ENCODE measurements around the gene SDK1. TPM values are rescaled to one million over a fixed set of nuclear protein-coding genes. Genes with fewer than 3 reads are reported as not detected.

The SDK1 gene
- total RNA-seq, 2 donors from 2014 or later: 4.8 to 13.2 TPM

- no peak overlapping the region for H3K4me3 ChIP-seq
- H3K36me3 ChIP-seq: no peaks in the 10 kb centered on the region
- no peak overlapping the region for H3K27ac ChIP-seq
- intact Hi-C loops (cut with DNase I): no loop called here
- no peak for DNase-seq (ENCODE audit: low spot score)
- no peaks in the 10 kb centered on the region for H3K9me3 ChIP-seq
- H3K4me1 ChIP-seq (replicated peaks): no peaks in the 10 kb centered on the region
- TF ChIP-seq POLR2A (IDR thresholded peaks at IDR 0.05) (no peak), POLR2AphosphoS5 (IDR thresholded peaks at IDR 0.05) (no peak), CTCF (IDR thresholded peaks at IDR 0.05) (no peak)
- H3K27me3 ChIP-seq (replicated peaks; ENCODE audit: insufficient read depth): no peaks in the 10 kb centered on the region
- 92% methylated on average over 21 of the region's 21 CpGs for WGBS
These were observed 920.0 kb downstream of the SDK1 start for GRCh38 chr7:4221043-4221442.

DNA sequence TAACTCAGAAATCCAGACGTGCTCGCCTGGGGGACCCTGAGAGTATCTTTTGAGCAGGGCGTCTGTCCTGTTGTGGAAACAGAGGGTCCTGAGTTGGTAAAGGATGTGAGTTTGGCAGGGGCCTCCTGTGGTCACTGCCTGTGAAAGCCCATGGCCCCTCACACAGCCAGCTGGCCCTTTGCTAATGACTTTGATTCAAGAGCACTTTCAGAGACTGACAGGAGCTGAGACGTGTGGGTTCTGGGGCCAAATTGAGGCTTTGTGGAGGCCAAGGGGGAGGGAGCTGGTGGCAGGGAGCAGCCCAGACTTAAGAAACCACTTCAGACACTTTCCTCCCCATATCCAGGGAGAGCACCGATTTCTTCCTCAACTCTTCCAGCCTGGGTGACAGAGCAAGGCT, 921.6 kb downstream of the SDK1 start:
- Histone ChIP-seq H3K4me3 (no peak overlapping the region), H3K36me3 (no peaks in the 10 kb centered on the region), H3K9me3 (no peaks in the 10 kb centered on the region), H3K27ac (no peak overlapping the region), H3K4me1 (replicated peaks) (no peaks in the 10 kb centered on the region), H3K27me3 (replicated peaks; ENCODE audit: insufficient read depth) (no peaks in the 10 kb centered on the region)
- no peak for TF ChIP-seq POLR2A (IDR thresholded peaks at IDR 0.05)
- no peak for TF ChIP-seq POLR2AphosphoS5 (IDR thresholded peaks at IDR 0.05)
- no peak for TF ChIP-seq CTCF (IDR thresholded peaks at IDR 0.05)
- intact Hi-C loops (cut with DNase I): no loop called here
- DNase-seq (ENCODE audit: low spot score): no peak
- 89% methylated on average over 5 of the region's 5 CpGs for WGBS

DNA sequence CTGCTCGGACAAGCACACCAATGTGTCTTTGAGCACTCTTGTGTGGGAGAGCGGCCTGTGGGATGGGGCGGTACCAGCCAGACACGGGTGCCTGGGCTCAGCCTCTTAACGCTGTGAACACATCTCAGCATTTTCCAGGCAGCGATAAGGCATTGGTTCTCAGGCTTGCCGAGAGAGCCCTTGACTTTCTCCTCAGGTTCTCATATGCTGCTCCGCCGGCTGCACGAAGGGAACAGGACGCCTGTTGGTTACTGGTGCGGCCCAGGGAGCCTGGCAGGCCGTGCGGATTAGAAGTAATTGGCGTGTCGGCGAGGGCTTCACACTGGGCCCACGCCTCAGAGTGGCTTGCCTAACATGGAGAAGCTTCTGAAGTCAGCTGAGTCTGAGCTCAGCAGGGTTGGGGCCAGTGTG, 924.3 kb downstream of the SDK1 start:
- TF ChIP-seq POLR2AphosphoS5 (IDR thresholded peaks at IDR 0.05): no peak
- TF ChIP-seq CTCF (IDR thresholded peaks at IDR 0.05): no peak
- TF ChIP-seq POLR2A (IDR thresholded peaks at IDR 0.05): no peak
- intact Hi-C loops (cut with DNase I): no loop called here
- no peak for DNase-seq (ENCODE audit: low spot score)
- Histone ChIP-seq H3K4me1 (replicated peaks) (no peaks in the 10 kb centered on the region), H3K27me3 (replicated peaks; ENCODE audit: insufficient read depth) (no peaks in the 10 kb centered on the region), H3K36me3 (no peaks in the 10 kb centered on the region), H3K4me3 (no peak overlapping the region), H3K9me3 (no peaks in the 10 kb centered on the region), H3K27ac (no peak overlapping the region)
- WGBS: 95% methylated on average over 18 of the region's 18 CpGs

- intact Hi-C loops (cut with DNase I): no loop called here
- Histone ChIP-seq H3K4me1 (replicated peaks) (no peaks in the 10 kb centered on the region), H3K27me3 (replicated peaks; ENCODE audit: insufficient read depth) (no peaks in the 10 kb centered on the region), H3K27ac (no peak overlapping the region), H3K4me3 (no peak overlapping the region), H3K9me3 (no peaks in the 10 kb centered on the region), H3K36me3 (no peaks in the 10 kb centered on the region)
- DNase-seq (ENCODE audit: low spot score): no peak
- WGBS: 84% methylated on average over 21 of the region's 21 CpGs
- TF ChIP-seq POLR2AphosphoS5 (IDR thresholded peaks at IDR 0.05): no peak
- no peak for TF ChIP-seq CTCF (IDR thresholded peaks at IDR 0.05)
- TF ChIP-seq POLR2A (IDR thresholded peaks at IDR 0.05): no peak
These were observed 925.0 kb downstream of the SDK1 start for GRCh38 chr7:4225881-4226523.

DNA sequence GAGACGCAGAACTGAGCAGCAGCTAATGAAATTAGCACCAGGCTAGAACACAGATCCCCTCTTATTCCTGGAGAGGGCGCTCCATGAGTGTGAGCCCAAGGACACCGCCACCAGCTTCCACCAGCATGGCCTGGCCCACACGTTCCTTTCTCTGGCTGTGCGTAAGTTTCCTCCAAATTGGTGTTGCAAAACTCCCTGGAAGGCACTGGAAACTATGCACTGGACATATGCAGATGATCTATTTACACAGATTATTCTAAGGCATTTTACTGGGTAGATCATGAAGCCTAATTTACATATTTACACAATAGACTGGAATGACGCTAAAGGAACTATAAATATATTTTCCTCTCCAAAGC, 925.5 kb downstream of the SDK1 start:
- no peaks in the 10 kb centered on the region for H3K27me3 ChIP-seq (replicated peaks; ENCODE audit: insufficient read depth)
- no peak overlapping the region for H3K4me3 ChIP-seq
- H3K9me3 ChIP-seq: no peaks in the 10 kb centered on the region
- intact Hi-C loops (cut with DNase I): no loop called here
- DNase-seq (ENCODE audit: low spot score): no peak
- H3K36me3 ChIP-seq: no peaks in the 10 kb centered on the region
- WGBS: 86% methylated on average over 6 of the region's 6 CpGs
- no peaks in the 10 kb centered on the region for H3K4me1 ChIP-seq (replicated peaks)
- no peak for TF ChIP-seq CTCF (IDR thresholded peaks at IDR 0.05)
- H3K27ac ChIP-seq: no peak overlapping the region
